GM19467 (cell line): Measurements from ENCODE around the gene SLIT3.

Experiments
- ATAC-seq: cut with Tn5 transposase; IDR thresholded peaks from one replicate; pipeline ENCODE4 v1.9.1; 2021; ENCODE audit warnings: mild to moderate bottlenecking, moderate library complexity; ENCODE audit not compliant: unreplicated experiment

SLIT3 gene

GRCh38 chr5:168943091-168943884, 357.7 kb downstream of the SLIT3 start:
- ATAC-seq, result no peak

DNA sequence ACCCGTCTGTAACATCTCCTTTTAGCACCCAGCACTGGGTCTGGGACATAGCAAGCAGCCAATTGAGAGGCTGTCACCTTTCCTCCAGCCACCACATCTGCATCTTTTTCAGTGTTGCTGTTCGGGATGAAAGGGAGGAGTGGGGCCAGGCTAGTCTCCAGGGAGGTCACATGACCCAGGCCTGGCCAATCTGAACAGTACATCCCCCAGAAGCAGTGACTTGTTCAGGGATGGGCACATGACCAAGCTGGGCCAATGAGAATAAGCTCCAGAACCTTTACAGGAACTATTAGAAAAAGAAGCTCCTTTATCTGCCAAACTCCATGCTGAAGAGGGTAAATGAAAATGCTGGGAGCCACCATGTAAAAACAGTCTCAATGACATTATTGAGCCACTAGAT, 359.0 kb downstream of the SLIT3 start:
- no peak for ATAC-seq

- no peak for ATAC-seq
These were observed 360.2 kb downstream of the SLIT3 start for GRCh38 chr5:168940712-168941111.

- no peak for ATAC-seq
These were observed 360.9 kb downstream of the SLIT3 start for GRCh38 chr5:168939887-168940544.

DNA sequence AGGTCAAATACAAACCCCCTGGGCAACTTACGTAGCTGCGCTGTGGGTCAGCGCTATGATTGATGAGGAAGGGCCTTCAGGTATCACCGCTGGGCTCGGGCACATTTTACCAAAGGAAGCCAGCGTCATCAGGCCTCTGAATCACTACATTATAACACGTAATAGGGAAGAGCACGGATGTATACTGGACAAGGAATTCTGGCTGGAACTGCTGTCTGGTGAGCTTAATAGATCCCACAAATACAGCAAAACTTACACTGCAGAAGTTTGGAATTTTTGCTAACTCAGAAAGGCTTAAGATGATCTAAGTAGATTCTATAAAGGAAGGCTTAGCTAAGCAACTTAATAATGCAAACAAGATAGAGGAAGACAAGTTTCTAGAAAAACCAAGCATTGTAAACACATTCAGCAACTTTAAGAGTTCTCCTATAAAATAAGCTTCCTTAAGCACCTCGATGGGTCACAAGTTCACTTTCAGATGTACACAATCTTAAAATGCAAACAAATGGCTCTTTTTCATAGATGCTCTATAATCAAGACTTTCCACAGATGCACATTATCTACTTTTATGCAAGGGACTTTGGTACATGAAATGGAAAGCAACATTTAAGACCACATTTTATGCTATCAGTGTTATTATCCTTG, 361.7 kb downstream of the SLIT3 start:
- no peak for ATAC-seq

GRCh38 chr5:168936511-168936910, 364.4 kb downstream of the SLIT3 start:
- ATAC-seq, result no peak

DNA sequence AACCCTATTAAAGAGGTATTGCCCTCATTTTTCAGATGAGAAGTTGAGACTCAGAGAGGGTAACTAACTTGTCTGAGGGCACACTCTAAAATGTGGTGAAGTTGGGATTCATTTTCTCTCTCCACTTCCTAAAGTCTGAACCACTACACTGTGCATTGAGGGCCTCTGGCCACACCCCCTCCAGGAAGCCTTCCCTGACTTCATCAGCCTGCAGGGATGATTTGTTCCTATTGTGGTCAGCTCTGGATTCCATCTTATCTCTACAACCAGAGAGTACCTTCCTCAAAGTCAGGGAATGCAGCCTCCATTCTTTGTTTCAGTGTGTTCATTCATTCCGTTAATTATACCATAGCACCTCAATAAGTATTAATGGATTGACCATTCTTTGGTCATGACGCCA, 365.8 kb downstream of the SLIT3 start:
- ATAC-seq, result no peak

DNA sequence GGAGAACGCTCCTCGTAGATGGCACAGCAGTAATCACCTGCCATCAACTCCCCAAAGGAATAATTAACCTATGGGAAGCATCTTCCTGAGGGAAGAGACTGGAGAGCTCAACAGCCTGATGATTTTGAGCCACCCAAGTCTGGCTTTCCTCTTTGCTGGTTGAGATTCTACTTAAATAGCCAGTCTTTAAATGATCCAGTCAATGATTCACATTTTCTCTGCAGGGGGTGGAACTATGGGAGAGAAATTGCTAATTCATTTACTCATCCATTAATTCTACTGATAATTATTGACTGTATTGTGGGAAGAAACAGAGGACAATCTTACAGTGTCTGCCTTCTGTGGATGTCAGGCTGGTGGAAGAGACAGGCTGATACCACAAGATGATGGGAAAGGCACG, 366.8 kb downstream of the SLIT3 start:
- ATAC-seq, result no peak

- ATAC-seq, result no peak
These were observed 368.3 kb downstream of the SLIT3 start for GRCh38 chr5:168932400-168933189.

GRCh38 chr5:168931638-168932345, 369.1 kb downstream of the SLIT3 start:
- ATAC-seq, result no peak

DNA sequence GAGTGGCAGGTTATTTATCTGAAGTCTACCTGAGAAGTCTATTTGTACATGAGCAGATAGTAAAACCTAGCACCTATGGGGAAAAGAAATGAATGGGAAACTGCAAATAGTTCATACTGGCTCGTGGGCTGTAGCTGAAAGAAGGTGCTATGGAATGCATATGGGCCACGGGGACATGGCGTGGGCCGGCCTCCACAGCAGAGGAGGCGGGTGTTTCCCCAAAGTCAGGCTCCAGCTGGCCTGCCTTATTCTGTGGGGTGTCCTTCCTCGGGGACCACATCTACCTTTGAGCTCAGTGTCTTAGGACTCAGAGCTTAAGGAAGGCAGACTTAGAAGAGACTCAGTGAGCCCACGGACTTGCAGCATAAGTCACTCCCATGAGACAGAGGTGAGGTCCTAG, 371.3 kb downstream of the SLIT3 start:
- no peak for ATAC-seq

- no peak for ATAC-seq
These were observed 375.8 kb downstream of the SLIT3 start for GRCh38 chr5:168925160-168925559.

- no peak for ATAC-seq
These were observed 379.6 kb downstream of the SLIT3 start for GRCh38 chr5:168921147-168921866.

DNA sequence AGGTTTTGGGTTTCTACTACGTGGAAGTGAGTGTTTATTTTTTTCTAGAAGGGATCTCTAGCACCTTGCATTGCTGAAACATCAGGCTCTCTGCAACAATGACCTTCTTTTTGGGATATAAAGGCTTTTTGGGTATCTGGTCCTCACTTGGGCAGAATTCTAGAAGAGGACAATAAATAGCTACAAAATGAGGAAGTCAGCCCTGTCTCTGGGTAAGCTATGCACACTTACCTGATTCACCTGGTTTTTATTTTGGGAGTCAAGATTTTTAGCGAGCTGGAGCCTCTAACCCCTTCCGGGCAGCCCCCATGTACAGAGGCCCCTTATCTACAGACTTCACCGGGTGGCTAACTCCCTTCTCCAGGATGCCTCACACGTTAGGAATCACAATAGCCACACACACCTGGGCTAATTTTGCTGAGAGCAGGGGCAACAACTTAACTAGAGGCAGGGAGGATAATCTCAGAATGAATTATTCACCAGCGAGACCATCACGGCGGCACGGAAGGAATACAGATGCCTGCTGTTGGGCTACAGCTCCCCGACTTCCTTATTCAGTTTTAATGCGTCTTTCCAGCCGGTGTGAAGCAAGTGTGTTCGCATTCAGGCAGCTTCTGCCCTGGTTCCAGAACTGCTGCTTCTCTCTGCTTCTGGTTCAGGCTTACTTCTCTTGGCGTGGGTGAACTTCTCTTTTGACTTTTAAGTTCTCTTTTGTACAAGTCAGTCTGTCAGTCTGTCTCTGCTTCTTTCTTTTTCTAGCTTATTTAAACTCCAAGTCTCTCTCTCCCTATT, 380.7 kb downstream of the SLIT3 start:
- ATAC-seq, result no peak

GRCh38 chr5:168917947-168918600, 382.9 kb downstream of the SLIT3 start:
- ATAC-seq, result no peak

- no peak for ATAC-seq
These were observed 384.1 kb downstream of the SLIT3 start for GRCh38 chr5:168916852-168917251.

- no peak for ATAC-seq
These were observed 384.7 kb downstream of the SLIT3 start for GRCh38 chr5:168916266-168916665.

DNA sequence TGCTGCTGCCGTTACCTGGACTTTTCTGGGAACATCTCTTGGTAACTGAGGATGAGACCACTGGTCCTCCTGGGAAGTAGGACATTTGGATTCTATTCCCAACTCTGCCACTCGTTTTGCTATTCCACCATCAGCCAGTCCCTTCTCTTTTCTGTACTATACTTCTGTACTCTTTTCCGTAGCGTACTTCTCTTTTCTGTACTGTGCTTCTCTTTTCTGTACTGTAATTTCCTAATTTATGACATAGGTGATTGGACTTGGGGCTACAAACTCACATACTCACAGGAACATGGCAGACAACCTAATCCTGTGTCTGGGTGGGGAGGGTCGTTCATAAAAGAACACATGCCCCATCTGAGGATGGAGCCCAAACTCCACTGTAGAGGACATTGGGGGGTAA, 386.4 kb downstream of the SLIT3 start:
- no peak for ATAC-seq

GRCh38 chr5:168910874-168911273, 390.1 kb downstream of the SLIT3 start:
- ATAC-seq, result no peak
